Mammary epithelial cell (primary cell): ENCODE results near the gene MAD2L1.

Experiments used
- CTCF ChIP-seq, 2 donors: IDR thresholded peaks in 1 of 2; conservative IDR thresholded peaks in 1 of 2; 2 replicates each; pipeline ENCODE4 v1.5.1; 2011 to 2012; ENCODE audit warnings: inconsistent platforms in 2 of 2, low read length in 2 of 2, mild to moderate bottlenecking in 2 of 2, control low read depth in 1 of 2, low read depth in 1 of 2; ENCODE audit not compliant: insufficient read depth in 1 of 2; ENCODE audit errors: extremely low read depth in 1 of 2
- EZH2 ChIP-seq: IDR thresholded peaks from 2 replicates; pipeline ENCODE4 v1.6.1; 2012; ENCODE audit warnings: low read length, inconsistent platforms, borderline replicate concordance

DNA sequence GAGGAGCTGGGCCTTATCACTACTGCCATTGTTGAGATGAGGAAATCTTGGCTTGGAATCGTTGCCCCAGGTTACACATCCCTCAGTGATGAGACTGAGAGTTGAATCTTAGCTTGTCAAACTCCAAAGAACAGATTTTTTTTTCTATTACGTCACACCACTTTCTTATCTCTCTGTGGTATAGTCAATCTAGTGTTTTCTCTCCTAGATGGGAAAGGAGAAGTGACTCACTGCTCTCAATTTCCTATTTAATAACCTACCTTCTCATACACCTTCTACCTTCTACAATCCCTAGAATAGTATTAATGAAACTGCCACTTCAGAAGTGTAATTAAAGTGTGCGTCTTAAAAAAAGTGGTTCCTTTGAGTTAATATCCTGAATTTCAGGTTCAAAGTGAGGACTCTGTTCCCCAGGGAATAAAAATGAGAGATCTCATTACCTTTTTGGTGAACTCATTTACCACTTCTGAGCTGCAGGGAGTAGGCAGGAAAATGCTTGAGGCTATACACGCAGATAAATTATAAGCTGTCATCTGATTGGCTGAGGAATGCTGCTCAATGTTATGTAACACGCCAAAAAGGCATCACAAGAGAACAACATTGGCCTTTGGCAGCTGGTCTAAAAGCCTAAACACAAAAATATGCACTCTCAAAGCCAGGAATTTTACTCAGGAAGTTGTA is 59.3 kb downstream of the MAD2L1 start:
- TF ChIP-seq CTCF (conservative IDR thresholded peaks at IDR 0.05 in 1 of 2, IDR thresholded peaks at IDR 0.05 in 1 of 2; ENCODE audit: extremely low read depth in 1 of 2, insufficient read depth in 1 of 2, low read depth in 1 of 2, low read length in 2 of 2) (no peak), EZH2 (no peak)
